HG02840 (cell line): Measurements from ENCODE around the gene CD6.
"Not testable (repeated sequence)": the region's sequence is repeated elsewhere in the genome, so short reads cannot be mapped to it uniquely, and the experiment has no call there.

Experiments used
- ATAC-seq: cut with Tn5 transposase; IDR thresholded peaks from one replicate; pipeline ENCODE4 v1.9.1; 2021; ENCODE audit warnings: mild to moderate bottlenecking, moderate library complexity, moderate number of reproducible peaks; ENCODE audit not compliant: unreplicated experiment, low FRiP score

Gene CD6

DNA sequence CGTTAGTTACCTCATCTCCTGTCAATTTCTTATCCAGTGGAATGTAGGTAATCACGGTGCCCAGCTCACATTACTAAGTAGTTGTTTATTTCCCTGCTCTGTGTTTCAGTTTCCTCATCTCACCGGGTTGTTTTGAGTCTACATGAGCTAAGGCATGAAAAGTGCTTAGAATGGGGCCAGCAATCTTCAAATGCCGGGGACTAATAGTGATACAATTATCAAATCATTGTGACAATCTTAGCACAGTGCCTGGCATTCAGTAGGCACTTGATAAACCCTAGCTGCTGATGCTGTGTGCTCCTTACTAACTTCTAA lies 77.5 kb downstream of the CD6 start:
- ATAC-seq, result no peak

DNA sequence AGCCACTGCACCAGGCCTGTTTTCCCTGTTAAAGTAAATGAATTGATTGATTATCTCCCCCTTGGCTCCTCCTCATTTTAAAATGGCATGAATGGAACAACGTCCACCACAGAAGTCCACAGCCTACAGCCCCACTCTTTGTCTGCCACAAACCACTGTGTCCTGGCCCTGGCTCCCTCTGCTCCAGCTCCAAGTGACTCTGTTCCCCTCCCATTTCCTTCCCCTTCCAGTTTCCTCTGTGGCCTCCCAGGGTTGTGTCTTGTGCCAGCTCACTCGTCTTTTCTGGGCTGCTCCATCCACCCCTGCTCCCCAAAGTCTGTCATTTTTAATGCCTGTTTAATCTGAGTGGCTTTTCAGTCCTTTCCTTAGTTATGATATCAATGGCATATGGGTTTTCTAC lies 78.4 kb downstream of the CD6 start:
- no peak for ATAC-seq

DNA sequence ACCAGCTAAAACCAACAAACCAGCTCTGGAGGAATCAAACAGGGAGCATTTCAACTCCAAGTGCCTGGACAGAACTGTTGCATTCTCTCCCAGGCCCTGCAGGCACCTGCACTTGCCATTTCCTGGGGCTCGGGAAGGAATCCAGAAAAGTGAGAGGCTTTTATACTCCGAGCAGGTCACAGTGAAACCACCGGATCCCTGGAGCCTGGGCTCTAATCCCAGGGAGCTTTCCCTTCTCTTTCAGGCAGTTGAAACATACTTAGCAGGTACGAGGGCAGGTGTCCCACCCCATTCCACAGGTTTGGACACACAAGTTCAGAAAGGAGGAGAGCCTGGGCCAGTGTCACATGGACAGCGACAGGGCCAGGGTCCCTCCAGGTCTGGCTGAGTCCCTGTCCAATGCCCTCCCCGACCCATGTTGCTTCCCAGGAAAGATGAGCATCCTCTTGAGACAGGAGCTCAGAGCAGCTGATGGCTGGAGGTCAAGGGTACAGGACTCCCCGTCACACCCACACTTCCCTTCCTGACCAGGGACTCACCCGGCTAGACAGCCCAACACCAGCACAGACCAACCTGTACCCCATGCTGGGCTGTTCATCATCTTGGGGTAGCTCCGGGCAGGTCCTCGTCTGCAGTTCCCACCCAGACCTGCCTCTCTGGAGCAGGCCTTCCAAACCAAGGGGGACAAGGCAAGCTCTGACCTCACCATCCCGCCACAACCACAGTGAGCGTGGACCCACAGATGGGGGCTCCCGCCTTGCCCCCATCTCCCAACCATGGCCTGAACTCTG lies 80.9 kb downstream of the CD6 start:
- ATAC-seq, result no peak

DNA sequence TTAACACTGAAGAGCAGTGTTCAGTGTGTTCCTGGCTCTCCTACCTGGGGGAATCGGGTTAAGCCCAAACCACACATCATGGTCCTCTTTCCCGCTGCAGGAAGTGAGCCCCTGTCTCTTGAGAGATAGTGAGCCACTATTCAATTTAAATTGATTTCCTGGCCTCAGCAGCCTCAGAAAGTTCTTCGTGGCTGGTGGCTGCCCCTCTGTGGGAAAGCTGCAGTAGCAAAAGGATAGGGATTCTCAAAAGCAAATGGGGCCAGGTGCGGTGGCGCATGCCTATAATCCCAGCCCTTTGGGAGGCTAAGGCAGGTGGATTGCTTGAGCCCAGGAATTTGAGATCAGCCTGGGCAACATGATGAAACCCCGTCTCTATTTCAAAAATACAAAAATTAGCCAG lies 81.7 kb downstream of the CD6 start:
- no peak for ATAC-seq

DNA sequence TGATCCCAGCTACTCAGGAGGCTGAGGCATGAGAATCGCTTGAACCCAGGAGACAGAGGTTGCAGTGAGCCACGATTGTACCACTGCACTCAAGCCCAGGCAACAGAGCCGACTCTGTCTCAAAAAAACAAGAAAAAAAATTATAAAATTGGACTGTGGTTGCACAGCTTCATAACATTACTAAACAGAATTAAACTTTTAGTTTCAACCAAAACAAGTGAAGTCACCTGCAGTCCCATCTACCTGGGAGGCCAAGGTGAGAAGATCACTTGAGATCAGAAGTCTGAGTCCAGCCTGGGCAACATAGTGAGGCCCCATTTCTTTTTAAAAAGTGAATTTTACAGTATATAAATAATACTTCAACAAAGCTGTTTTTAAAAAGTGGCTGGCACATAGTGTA lies 83.0 kb downstream of the CD6 start:
- no peak for ATAC-seq

DNA sequence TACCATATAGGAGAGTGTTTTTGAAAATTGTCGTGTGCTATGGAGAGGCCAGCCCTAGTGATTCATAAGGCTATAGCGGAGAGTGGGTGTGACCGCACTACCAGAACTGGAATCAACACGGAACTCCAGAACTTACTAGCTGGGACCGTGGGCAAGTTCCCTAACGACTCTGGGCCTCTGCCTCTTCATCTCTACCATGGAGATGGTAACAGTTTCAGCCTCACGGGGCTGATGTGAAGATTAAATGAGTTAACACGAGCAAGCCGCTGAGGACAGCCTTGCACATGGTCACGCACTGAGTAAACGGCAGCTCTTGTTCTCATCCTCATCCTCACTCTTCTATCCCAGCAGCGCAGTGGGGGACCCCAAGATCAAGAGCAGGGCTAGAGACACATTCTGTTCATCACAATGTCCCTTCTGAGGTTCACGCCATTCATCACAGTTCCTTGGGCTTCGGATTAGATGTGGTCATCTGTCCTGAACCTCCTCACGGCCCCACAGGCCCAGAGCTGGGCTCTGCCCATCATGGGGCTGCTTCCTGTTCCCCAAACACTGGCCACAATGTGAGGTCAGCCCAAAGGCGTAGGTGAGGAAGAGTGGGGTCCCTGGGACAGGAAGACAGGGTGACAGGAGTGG lies 83.6 kb downstream of the CD6 start:
- no peak for ATAC-seq

DNA sequence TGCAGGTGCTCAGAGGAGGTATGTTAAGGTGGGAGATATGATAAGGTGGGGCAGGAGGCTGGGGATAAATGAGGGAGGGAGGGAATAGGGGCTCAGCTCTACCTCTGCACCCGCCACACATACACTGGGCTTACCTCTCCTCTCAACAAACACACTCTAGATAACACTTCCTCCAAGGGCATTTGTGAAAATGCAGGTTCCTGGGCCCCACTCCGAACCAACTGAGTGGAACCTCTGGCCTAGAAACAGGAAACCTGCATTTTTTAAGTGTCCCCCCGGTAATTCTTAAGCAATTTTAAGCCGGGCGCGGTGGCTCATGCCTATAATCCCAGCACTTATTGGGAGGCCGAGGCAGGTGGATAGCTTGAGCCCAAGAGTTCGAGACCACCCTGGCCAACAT lies 84.3 kb downstream of the CD6 start:
- ATAC-seq, result no peak

DNA sequence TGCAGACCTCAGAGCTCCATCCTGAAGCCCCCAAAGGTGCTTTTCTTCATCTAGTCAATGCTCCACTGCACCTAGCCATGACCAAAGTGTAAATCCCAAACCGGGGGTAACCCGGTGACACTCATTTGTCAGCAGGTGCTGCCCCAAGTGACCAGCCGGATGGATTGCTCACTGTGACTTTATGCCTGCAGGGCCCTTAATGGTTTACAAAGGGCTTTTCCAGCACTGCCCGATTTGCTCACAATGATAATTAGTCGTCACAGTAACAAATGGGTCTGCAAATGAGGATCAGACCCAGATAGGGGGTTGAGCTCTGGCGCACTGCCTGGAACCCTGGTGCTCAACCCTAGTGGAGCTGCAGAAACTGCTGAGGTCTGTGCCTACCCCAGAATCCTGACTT lies 85.1 kb downstream of the CD6 start:
- ATAC-seq, result no peak

DNA sequence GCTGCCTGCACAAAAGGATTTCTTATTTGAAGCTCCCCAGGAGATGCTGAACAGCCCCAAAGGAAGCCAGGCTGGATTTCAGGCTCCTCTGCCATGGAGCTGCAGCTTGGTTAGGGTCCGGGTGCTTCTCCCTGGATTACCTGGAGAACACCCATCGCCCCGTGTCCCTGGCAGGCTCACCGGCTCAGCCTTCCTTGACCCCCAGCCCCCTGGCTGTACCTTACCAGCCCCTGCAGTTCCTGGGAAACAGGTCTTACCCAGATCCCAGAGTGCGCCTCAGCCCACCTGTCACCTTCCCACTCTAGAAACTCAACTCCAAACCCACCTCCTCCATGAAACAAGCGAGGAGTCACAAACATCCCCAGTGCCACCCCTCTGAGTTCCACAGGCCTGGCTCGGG lies 85.5 kb downstream of the CD6 start:
- ATAC-seq, result no peak

DNA sequence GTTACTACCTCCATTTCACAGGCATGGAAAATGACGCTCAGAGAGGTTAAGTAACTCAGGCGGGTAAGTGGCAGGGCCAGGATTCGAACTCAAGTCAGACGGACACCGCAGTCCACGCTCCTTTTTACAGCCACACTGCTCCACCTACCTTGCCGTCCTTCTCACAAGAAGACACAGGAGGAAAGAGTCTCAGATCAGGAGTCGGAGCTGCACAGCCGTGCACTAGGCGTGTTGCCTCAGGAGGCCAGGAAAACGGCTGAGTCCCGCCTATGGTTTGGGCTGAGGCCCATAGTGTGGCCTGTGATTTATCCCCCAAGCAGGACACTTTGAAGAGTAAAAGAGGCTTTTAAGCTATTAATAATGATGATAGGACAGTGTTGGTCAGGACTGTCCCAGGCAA lies 86.1 kb downstream of the CD6 start:
- ATAC-seq, result no peak

DNA sequence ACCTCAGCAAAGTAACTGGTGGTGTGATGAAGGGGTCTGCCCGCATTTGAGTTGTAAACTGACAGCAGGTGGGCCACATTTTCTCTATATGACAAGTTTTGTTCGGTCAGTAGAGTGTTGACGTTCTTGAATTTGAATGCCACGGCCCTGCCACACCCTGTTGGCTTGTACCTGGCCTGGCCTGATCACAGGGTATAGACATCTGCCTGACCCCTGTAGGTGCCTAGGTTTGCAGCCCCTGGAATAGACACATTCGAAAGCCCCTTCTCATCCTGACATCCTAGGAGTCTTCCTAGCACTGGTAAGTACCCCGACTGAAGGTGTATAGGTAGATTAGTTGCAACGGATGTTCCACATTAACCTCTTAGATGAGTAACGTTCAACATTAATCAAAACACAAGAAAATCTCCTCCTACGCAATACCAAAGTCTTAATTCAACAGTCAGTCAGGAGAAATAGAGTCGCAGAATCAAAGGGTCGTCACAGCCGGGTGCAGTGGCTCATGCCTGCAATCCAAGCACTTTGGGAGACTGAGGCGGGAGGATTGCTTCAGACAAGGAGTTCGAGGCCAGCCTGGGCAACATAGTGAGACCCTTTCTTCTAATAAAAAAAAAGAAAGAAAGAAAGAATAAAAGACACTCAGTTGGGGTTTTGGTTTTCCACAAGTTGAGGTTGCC lies 87.2 kb downstream of the CD6 start:
- ATAC-seq, result no peak

DNA sequence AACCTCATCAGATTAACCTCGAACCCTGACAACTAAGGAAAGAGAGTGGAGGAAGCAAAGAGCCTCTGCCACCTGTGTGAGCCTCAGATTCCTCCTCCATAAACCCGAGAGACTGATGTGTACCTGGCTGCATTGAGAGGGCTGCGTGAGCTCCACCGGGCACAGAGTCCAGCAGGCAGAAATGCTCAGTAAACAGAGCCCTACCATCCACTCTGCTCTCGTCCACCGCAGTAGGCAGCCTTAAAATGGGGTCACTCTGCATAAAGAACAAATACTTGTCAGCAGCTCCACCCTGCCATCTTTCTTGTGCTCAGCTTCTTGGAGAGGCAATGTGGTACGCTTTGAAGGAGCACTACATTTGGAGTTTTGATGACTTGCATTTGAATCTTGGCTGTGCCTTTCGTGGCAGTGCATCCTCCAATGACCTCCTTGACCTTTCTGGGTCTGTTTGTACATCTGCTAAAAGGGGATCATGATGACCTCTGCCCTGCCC lies 87.8 kb downstream of the CD6 start:
- ATAC-seq, result no peak

DNA sequence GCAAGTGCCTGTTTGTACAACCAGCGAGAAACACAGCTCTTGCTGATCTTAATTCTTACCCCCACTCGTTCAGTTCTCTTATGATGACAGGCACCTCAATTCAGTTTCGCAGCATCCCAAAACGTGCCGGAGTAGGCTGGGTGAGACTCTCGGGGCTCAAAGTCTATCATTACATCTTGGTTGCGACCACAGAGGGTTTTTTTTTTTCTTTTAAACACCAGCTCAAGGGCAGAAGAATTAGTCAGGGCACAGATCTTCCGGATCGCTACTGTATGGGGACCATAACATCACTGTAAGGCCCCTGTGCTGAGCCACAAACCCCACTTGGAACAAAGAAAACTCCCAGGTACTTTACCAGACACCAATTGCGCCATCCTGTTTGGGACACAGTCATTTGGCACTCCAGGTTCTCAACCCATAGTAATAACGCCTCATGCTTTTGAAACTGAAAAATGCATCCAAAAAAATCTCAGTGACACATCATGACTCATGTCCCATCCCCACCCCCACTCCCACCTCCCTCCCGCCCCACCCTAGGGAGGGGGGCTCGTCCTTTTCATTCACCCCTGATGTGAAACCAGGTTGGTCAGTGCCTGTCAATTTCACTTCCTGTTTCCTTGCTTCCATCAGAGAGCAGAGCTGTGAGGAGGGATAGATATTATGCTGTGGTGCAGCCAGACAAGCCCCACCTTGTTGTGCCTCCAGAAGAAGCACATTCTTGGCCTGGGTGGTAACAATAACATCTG lies 89.8 kb downstream of the CD6 start:
- ATAC-seq, result peak; percentile 85

DNA sequence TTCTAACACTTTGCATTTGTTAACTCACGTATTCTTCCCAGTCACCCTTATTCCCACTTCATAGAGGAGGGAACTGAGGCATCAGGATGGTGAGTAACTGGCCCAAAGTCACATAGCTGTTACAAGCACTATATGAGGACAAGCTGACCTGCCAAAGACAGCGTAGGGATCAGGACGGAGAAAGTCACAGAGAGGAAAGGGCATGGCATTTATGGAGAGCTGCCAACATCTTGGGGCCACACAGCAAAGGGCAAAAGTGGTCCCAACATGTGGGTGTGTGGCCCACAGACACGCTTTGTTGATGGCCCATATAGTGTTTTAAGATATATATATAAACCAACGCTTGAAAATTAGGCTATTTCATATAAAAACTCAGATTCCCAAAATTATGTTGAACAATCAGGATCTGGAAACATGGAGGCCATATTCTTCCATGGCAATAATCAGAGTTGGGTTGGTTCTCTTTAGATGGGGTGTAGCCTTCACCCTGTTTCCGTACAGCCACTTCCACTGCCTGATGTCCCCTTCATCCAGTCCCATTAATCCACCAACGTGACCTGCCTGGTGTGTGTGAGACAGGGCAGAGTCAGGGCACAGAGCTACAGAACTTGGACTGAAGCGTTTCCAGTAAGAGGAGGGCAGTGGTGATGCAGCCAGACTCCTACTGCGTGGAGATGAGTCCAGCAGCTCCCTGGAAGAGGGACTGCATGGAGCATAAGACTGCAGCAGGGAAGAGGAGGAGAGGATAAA lies 90.9 kb downstream of the CD6 start:
- no peak for ATAC-seq

DNA sequence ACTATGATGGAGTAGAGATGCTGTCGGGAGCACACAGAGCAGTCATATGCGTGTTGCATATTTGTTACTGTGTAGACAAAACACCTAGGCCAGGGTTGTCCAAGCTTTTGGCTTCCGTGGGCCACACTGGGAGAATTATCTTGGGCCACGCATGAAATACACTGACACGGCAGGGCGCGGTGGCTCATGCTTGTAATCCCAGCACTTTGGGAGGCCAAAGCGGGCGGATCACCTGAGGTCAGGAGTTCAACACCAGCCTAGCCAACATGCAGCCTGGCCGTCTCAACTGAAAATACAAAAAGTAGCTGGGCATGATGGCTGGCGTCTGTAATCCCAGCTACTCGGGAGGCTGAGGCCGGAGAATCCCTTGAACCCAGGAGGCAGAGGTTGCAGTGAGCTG lies 93.8 kb downstream of the CD6 start:
- not testable (repeated sequence) for ATAC-seq

DNA sequence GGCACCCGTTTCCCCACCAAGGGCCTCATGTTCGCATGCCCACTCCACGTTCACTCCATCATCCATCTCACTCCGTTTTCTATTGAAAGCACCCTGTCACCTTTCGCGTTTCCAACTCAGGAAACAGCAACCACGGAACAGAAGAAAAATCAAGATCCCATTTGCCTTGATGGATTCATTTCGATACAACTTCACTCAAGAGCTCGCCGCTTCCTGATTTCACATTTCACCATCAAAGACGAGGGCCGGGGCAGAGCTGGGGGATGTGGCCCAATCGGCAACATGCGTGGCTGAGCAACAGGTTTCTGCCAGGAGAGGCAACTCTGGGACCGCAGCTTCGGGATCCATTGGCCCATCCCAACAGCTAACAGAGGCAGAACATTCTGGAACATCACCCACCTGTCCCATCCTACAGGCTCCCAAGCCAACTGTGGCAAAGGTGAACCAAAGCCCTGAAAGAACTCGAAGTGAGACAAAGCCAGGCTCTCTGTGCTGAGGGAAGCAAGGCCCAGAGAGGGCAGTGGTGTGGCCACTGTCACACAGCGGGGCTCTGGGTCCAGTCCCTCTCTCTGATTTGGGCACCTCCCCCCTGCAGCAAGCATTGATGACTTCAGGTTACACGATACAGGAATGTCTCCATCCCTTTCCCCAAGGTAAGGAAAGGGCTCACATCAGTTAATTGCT lies 94.6 kb downstream of the CD6 start:
- ATAC-seq, result no peak

DNA sequence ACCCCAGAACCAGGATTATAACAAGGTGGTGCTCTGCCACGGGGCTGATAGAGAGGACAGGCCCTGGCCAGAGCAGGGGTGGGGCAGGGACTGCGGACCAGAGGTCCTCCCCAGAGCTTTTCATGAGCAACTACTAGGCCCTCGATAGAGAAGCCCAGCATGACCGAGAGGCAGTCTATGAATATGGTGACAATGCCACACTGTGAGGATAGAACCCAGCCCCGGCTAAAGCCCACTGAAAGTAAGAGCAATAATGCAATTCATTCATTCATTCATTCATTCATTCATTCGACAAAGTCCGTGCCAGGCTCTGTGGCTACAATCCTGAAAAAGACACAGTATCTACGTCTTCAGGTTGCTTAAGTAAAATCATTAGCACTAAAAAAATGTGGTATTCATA lies 95.2 kb downstream of the CD6 start:
- no peak for ATAC-seq

DNA sequence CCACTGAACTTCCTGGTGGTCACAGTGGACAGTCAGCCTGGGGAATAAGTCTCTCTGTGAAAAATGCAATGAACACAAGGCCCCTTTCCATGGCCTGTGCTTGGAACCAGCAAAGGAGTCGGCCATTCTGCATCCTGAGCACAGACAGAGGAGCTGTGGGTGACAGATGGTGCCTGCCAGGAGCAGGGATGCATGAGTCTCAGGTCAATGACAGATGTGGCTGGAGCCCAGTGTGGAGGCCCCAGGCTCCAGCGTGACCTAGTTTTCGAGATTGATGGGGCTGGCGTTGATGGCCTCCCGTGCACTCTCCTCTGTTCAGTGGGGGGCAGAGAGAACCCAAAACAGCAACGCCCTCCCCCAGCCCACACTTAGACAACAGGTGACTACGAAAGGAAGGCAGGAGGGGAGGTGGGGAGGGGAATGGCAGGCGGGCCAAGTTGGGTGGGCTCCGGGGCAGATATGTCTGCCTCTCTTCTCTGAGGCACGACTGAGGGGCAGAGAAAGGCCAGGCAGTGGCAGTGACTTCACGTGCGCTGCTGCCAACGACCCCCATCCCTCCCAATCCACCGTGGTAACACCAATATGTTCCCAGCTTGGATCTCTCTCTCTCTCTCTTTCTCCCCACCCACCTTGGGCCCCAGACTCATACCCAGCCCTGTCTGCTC lies 96.4 kb downstream of the CD6 start:
- no peak for ATAC-seq

DNA sequence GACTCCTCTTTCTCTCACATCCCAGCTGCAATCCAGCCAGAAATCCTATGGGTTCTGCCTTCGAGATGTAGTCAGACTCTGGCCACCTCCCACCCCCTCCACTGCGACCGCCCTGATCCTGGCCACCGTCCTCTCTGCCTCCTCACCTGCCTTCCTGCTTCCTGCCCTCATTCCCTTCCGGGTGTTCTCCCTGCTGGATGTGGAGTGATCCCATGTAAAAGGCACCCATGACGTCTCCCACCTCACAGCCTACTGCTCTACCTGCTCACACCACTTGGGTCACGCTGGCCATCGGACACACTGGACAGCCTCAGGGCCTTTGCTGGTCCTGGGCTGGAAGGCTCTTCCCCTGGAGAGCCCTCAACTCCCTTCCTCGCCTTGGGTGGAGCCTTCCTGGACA lies 97.1 kb downstream of the CD6 start:
- ATAC-seq, result no peak
